ENCODE data around the gene NPR2. TPM values are rescaled to one million over a fixed set of nuclear protein-coding genes. Genes with fewer than 3 reads are reported as not detected.
A peak's percentile ranks its signal among the peaks of the same experiment; 100 is the strongest.

The NPR2 gene
- total RNA-seq, 1 experiment from 2014 or later, result 12.5 TPM

DNA sequence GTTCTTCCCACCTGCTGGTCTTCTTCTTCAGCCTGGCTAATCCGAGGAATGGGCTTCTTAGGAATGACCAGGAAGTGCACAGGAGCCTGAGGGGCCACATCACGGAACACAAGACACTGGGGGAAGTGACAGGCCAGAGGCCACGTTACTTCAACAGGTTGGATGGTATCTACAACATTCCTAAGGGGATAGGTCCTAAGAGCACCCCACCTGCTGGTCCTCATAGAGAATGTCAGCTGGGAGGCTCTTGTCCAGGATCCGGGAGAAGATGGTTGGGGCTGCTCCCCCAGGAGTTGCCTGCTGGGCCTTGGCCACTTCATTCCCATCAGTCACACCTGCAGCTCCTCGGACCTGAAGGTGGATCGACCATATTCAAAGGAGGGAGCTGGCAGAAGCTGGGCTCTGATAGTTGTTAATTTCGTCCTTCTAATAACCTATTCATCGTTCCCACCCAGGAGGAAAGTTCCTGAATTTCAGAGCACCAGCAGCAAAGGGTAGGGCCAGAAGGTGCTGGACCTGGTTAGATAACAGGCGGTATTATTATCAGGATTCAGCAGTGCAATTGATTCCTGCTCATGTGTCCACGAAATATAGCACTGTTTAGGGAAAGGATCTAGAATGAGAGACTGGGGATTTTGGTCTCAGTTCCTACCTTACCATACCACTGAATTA, 22.2 kb downstream of the NPR2 start:
- Histone ChIP-seq H3K56ac (ENCODE audit: insufficient read length, low read depth, low read length) (no peak overlapping the region), H3K79me1 (ENCODE audit: insufficient read depth, low read depth, low read length, poor library complexity, severe bottlenecking) (no peaks in the 10 kb centered on the region), H3K4me1 (ENCODE audit: insufficient read depth, low read length) (no peaks in the 10 kb centered on the region), H2BK20ac (ENCODE audit: low read depth, low read length, poor library complexity, severe bottlenecking) (no peak overlapping the region), H3K27ac (ENCODE audit: insufficient read length, low read depth, low read length) (no peak overlapping the region), H3K79me2 (ENCODE audit: insufficient read depth, low read length) (no peaks in the 10 kb centered on the region), H3K23me2 (ENCODE audit: insufficient read length, low read depth, low read length, poor library complexity, severe bottlenecking) (peaks cover 9% of the 10 kb centered on the region), H2BK15ac (ENCODE audit: low read depth, low read length) (no peak overlapping the region), H2AFZ (ENCODE audit: low read length) (no peak overlapping the region), H2BK12ac (ENCODE audit: insufficient read length, low read depth, low read length) (no peak overlapping the region), H3K9ac (ENCODE audit: extremely low read depth, insufficient read length, low read length) (no peak overlapping the region), H3K18ac (ENCODE audit: insufficient read length, low read depth, low read length) (no peak overlapping the region), H3K23ac (ENCODE audit: insufficient read length, low read depth, low read length) (no peak overlapping the region), H3T11ph (ENCODE audit: low read length) (no peak overlapping the region), H3K27me3 (ENCODE audit: insufficient read depth, low read length) (no peaks in the 10 kb centered on the region), H3K4me2 (ENCODE audit: insufficient read depth, insufficient read length, low read length) (peak overlapping the region; percentile 55), H4K20me1 (ENCODE audit: control insufficient read depth, insufficient read depth, insufficient read length) (no peaks in the 10 kb centered on the region), H2BK120ac (ENCODE audit: low read depth, low read length, poor library complexity, severe bottlenecking) (no peak overlapping the region), H4K8ac (replicated peaks; ENCODE audit: insufficient read length, low read depth, low read length) (no peak overlapping the region), H2AK5ac (ENCODE audit: insufficient read length, low read length) (no peak overlapping the region), H2BK5ac (ENCODE audit: insufficient read length, low read length) (no peak overlapping the region), H4K91ac (ENCODE audit: insufficient read length, low read depth, low read length) (no peak overlapping the region), H3K9me3 (ENCODE audit: control insufficient read depth, low read depth, low read length) (no peaks in the 10 kb centered on the region), H4K5ac (ENCODE audit: insufficient read length, low read depth, low read length) (no peak overlapping the region), H3K4ac (ENCODE audit: low read depth, low read length) (no peak overlapping the region), H3K14ac (ENCODE audit: insufficient read depth, low read length) (no peak overlapping the region)
- peaks cover 5 to 14% (median 8%) of the 10 kb centered on the region in 3 experiments; a peak in 4 of 7 replicates for H3K36me3 Mint-ChIP-seq (ENCODE audit: insufficient read depth in 1 of 3, low read depth in 3 of 3)
- H3K4me3 Mint-ChIP-seq, result peak overlapping the region; percentile 84 to 92
- H3K9me3 Mint-ChIP-seq, result no peaks in the 10 kb centered on the region; a peak in 1 of 5 replicates
- peaks cover 12% of the 10 kb centered on the region for H3K27me3 Mint-ChIP-seq (ENCODE audit: low read depth)
- H3K4me1 Mint-ChIP-seq, result peaks cover 20 to 21% of the 10 kb centered on the region in 2 experiments
- H3K27ac Mint-ChIP-seq, result 0 out of 7 replicates have a peak overlapping the region, but pooled peaks of 1 of the 3 experiments have one; percentile 21
- TF ChIP-seq, protein P1, sequence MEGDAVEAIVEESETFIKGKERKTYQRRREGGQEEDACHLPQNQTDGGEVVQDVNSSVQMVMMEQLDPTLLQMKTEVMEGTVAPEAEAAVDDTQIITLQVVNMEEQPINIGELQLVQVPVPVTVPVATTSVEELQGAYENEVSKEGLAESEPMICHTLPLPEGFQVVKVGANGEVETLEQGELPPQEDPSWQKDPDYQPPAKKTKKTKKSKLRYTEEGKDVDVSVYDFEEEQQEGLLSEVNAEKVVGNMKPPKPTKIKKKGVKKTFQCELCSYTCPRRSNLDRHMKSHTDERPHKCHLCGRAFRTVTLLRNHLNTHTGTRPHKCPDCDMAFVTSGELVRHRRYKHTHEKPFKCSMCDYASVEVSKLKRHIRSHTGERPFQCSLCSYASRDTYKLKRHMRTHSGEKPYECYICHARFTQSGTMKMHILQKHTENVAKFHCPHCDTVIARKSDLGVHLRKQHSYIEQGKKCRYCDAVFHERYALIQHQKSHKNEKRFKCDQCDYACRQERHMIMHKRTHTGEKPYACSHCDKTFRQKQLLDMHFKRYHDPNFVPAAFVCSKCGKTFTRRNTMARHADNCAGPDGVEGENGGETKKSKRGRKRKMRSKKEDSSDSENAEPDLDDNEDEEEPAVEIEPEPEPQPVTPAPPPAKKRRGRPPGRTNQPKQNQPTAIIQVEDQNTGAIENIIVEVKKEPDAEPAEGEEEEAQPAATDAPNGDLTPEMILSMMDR (conservative IDR thresholded peaks at IDR 0.05), result peak; percentile 58
- WGBS (ENCODE audit: extremely low coverage, insufficient read length, low lambda C conversion rate), result no CpG with 5 or more reads among the region's 10 CpGs
- peak; percentile 69 for DNase-seq
